Measurements from ENCODE around the gene MAGOHB.

The MAGOHB gene

DNA sequence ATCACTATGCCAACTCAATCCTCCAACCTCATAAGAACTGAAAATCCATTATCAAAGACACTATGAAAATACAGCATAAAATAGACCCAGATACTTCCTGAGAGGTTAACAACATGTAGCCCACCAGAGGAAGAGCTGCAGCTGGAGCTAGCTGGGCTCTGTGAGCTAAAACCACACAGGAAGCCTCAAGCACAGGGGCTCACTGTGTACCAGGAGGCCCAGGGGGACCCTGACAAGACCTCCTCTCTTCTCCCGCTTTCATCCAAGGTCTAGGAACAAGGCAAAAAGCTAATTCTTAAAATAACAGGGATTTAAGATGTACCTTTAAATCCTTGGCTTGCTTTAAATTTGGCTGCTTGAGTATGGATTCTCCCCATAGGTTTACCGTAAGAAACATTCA, 54.2 kb downstream of the MAGOHB start:
- DNase-seq = no peak
- in situ Hi-C loops (cut with MboI; ENCODE audit: low pct_unique_long_range_greater_than_20kb, low sequenced_read_pairs) = no loop called here

DNA sequence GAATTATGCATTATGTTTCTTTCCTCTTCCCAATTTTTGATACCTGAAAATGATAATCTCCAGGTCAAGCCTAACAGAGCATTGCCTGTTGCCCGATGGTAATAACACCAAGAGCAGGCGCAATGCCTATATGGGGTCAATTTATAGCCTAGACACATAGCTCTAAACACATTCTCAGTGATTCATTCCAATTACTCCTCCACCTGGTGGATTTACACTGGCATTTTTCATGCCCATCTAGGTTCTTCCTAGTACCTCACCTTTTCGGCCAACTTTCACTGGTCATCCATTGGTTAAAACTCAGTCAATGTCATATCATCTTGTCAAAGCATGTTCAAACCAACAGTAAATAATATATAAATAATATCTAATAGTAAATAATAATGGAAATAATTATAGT, 54.6 kb downstream of the MAGOHB start:
- in situ Hi-C loops (cut with MboI; ENCODE audit: low pct_unique_long_range_greater_than_20kb, low sequenced_read_pairs) = no loop called here
- no peak for DNase-seq

DNA sequence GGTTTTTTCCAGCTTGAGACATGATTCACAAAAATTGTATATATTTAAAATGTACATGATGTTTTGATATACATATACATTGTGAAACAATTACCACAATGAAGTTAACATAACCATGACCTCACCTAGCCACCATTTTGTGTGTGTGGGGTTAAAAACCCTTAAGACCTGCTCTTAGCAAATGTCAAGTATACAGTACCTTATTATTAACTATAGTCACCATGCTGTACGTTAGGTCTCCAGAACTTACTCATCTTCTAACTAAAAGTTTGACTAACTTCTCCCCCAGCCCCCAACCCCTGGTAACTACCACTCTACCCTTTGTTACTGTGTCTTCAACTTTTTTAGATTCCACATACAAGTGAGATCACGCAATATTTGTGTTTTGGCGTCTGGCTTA, 55.1 kb downstream of the MAGOHB start:
- in situ Hi-C loops (cut with MboI; ENCODE audit: low pct_unique_long_range_greater_than_20kb, low sequenced_read_pairs) = no loop called here
- DNase-seq = no peak

GRCh38 chr12:10557766-10558165, 55.6 kb downstream of the MAGOHB start:
- no peak for DNase-seq
- in situ Hi-C loops (cut with MboI; ENCODE audit: low pct_unique_long_range_greater_than_20kb, low sequenced_read_pairs) = no loop called here

DNA sequence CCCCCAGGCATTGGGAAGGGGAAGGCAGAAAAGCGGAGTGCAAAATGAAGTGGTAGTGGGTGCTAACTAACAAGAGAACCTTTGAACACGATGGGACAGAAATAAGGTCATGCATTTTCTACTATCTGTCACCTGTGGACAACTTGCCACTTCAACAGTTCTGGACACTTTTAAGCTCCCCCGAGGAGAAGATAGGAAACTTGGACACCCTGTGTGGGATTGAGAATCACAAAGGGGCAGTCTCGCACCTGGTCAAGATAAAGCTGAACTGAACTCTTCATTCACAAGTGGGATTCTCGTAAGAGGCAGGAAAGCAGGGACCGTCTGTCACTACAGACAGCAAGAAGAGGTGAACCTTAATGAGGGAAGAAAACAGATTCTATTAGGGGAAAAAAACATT, 56.1 kb downstream of the MAGOHB start:
- DNase-seq = no peak
- in situ Hi-C loops (cut with MboI; ENCODE audit: low pct_unique_long_range_greater_than_20kb, low sequenced_read_pairs) = no loop called here

DNA sequence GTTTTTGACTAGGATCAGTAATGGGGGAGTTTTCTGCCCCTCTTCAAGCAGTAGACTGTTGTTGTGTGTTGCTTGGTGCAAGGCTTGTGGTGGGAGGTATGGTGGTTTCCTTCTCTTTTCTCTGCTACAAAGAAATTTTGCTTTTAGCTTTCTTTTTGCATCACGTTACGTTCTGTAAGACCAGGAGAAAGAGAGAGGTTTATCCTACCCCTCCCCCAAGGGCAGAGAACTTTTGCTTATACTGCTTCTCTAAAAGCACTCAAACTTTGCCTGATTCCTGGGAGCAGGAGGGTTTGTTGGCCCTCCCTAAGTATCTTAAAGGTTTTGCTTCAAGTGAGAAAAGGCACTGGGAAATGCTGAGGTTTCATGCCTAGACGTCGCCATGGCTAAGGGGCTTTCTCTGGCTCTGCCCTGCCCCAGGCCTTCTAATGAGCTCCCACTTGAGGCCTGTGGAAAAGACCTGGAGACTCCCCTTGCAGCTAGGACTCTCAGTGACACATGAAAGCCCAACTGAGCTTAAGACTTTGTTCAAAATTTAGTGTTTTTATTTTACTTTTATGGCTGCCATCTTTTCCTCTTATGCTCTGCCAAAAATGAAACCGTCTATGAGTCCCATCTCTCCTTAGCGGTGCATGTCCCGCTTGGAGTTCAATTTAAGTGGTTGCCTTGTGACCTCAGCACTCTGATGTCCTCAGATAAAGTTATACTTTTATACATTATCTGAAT, 58.5 kb downstream of the MAGOHB start:
- in situ Hi-C loops (cut with MboI; ENCODE audit: low pct_unique_long_range_greater_than_20kb, low sequenced_read_pairs) = no loop called here
- no peak for DNase-seq

GRCh38 chr12:10554228-10554755, 59.1 kb downstream of the MAGOHB start:
- no peak for DNase-seq
- in situ Hi-C loops (cut with MboI; ENCODE audit: low pct_unique_long_range_greater_than_20kb, low sequenced_read_pairs) = no loop called here
